ENCODE measurements around the gene BCO1.

Gene BCO1

DNA sequence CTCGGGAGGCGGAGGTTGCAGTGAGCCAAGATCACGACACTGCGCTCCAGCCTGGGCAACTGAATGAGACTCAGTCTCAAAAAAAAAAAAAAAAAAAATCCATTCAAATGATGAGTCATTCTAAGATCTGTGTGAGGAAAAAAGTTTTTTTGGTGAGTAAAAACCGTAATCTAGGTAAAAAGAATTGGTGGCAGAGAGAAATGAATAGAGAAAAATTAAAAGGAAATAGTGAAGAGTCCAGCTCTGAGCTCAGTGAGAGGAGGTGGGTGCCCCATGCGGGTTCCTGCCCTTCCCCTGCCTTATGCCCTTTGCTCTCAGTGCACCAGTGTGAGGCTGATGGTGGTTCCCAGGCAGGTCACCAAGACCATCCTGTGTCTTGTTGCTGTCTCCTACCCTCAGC lies 97.2 kb downstream of the BCO1 start:
- Histone ChIP-seq H3K36me3 (ENCODE audit: control insufficient read depth, insufficient read depth, low read length) (no peaks in the 10 kb centered on the region), H3K9me3 (ENCODE audit: control insufficient read depth, insufficient read depth, low read length) (no peaks in the 10 kb centered on the region), H3K27me3 (ENCODE audit: control insufficient read depth, insufficient read depth, low read length) (no peaks in the 10 kb centered on the region), H3K27ac (ENCODE audit: low read length) (no peak overlapping the region), H3K4me3 (ENCODE audit: low read length) (no peak overlapping the region), H3K4me1 (ENCODE audit: control insufficient read depth, insufficient read depth, low read length) (peaks cover 2% of the 10 kb centered on the region; the same call in 1 of the 2 replicates)
- no peak for DNase-seq (ENCODE audit: low read depth, low spot score)
- 100% methylated on average over 1 of the region's 6 CpGs for WGBS (ENCODE audit: insufficient coverage, insufficient read length)

DNA sequence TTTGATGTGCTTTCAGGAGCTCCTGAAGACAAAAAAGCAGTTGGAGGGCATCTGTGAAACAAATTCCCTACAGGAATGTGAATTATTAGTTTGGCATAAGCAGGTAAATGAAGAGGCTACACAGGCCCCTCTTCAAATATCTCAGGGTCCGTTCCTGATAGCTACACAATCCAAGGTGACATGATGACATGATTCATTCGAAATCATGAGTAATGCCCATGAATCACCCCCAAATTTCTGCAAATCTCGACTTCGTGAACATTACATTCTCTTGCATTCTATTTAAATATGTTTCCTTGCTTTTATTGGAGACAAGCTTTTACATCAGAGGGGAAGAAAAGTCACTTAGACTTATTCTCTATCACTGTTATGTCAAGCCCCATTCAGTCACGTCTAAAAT lies 98.6 kb downstream of the BCO1 start:
- Histone ChIP-seq H3K9me3 (ENCODE audit: control insufficient read depth, insufficient read depth, low read length) (no peaks in the 10 kb centered on the region), H3K4me3 (ENCODE audit: low read length) (no peak overlapping the region), H3K4me1 (ENCODE audit: control insufficient read depth, insufficient read depth, low read length) (peaks cover 2% of the 10 kb centered on the region; the same call in 1 of the 2 replicates), H3K27me3 (ENCODE audit: control insufficient read depth, insufficient read depth, low read length) (no peaks in the 10 kb centered on the region), H3K36me3 (ENCODE audit: control insufficient read depth, insufficient read depth, low read length) (no peaks in the 10 kb centered on the region), H3K27ac (ENCODE audit: low read length) (no peak overlapping the region)
- no peak for DNase-seq (ENCODE audit: low read depth, low spot score)
- no CpG with 5 or more reads among the region's 5 CpGs for WGBS (ENCODE audit: insufficient coverage, insufficient read length)
